Uterus (tissue), 2 donors: ENCODE results near the gene ARAP2.

Experiments used
- CTCF ChIP-seq, 4 experiments: fragments of 200-600 bp in 2 of 4; fragments of 450-650 bp in 2 of 4; sonication (generic) in 2 of 4; IDR thresholded peaks; one replicate each; pipeline ENCODE4 v1.5.1; 2016 to 2019; ENCODE audit warnings: antibody characterized with exemption in 4 of 4, mild to moderate bottlenecking in 2 of 4, moderate library complexity in 1 of 4
- POLR2A ChIP-seq, 2 donors: fragments of 450-650 bp; IDR thresholded peaks; one replicate each; pipeline ENCODE4 v1.6.1; 2016; ENCODE audit warnings: antibody characterized with exemption in 2 of 2, mild to moderate bottlenecking in 1 of 2, moderate library complexity in 1 of 2

GRCh38 chr4:36130641-36131040, 113.7 kb downstream of the ARAP2 start:
- TF ChIP-seq CTCF (IDR thresholded peaks at IDR 0.05) (no peak), POLR2A (IDR thresholded peaks at IDR 0.05) (no peak)
